K562 (cell line): ENCODE results near the gene WDCP. TPM values are rescaled to one million over a fixed set of nuclear protein-coding genes. Genes with fewer than 3 reads are reported as not detected.

ENCODE experiments used
- ARID1B ChIP-seq: fragments of 450-650 bp; IDR thresholded peaks from 2 replicates; pipeline ENCODE4 v1.6.1; 2016; ENCODE audit warnings: antibody characterized with exemption, mild to moderate bottlenecking, inconsistent platforms
- CEBPG ChIP-seq, 3 experiments: fragments of 200-800 bp in 1 of 3; sonication (Bioruptor generic) in 1 of 3; sonication (generic) in 1 of 3; formaldehyde crosslinking in 1 of 3; IDR thresholded peaks in 2 of 3; conservative IDR thresholded peaks in 1 of 3; 2 replicates each; pipeline versions ENCODE4 v1.6.1 to v1.8.0; 2016 to 2022; ENCODE audit warnings: missing compliant biosample characterization in 2 of 3, missing genetic modification characterization in 2 of 3, mild to moderate bottlenecking in 1 of 3, missing genetic modification reagents in 1 of 3
- HNRNPUL1 ChIP-seq: fragments of 200-400 bp; formaldehyde crosslinking; IDR thresholded peaks from 2 replicates; pipeline ENCODE4 v1.6.1; 2017; ENCODE audit warnings: low read length
- KAT7 ChIP-seq: sonication (generic); formaldehyde crosslinking; IDR thresholded peaks from 2 replicates; pipeline ENCODE4 v1.8.0; 2022; ENCODE audit warnings: missing genetic modification reagents, mild to moderate bottlenecking, borderline replicate concordance
- LARP7 ChIP-seq: fragments of 450-650 bp; IDR thresholded peaks from 2 replicates; pipeline ENCODE4 v1.6.1; 2016
- MYBL2 ChIP-seq, 2 experiments: fragments of 450-650 bp in 1 of 2; sonication (generic) in 1 of 2; formaldehyde crosslinking in 1 of 2; IDR thresholded peaks; 2 replicates each; pipeline versions ENCODE4 v1.6.1 to v1.8.1; 2017 to 2022; ENCODE audit warnings: borderline replicate concordance in 1 of 2, inconsistent platforms in 1 of 2, low read depth in 1 of 2, mild to moderate bottlenecking in 1 of 2, missing genetic modification reagents in 1 of 2, moderate library complexity in 1 of 2
- NFATC3 ChIP-seq: fragments of 450-650 bp; IDR thresholded peaks from 2 replicates; pipeline ENCODE4 v1.6.1; 2017; ENCODE audit warnings: mild to moderate bottlenecking
- PHB ChIP-seq: fragments of 250-450 bp; sonication (Bioruptor Pico); IDR thresholded peaks from 2 replicates; pipeline ENCODE4 v1.5.0; 2021
- RFX7 ChIP-seq: fragments of 250-450 bp; sonication (Bioruptor Pico); IDR thresholded peaks from 2 replicates; pipeline ENCODE4 v1.5.1; 2021; ENCODE audit warnings: mild to moderate bottlenecking
- RNF219 ChIP-seq: fragments of 250-450 bp; sonication (Bioruptor Pico); IDR thresholded peaks from 2 replicates; pipeline ENCODE4 v1.5.0; 2022; ENCODE audit warnings: mild to moderate bottlenecking
- SIX5 ChIP-seq, 2 experiments: IDR thresholded peaks; 2 replicates each; pipeline ENCODE4 v1.6.1; 2011; ENCODE audit warnings: low read length in 2 of 2, borderline replicate concordance in 1 of 2, low read depth in 1 of 2, mild to moderate bottlenecking in 1 of 2, moderate library complexity in 1 of 2; ENCODE audit not compliant: insufficient read depth in 1 of 2
- TAF1 ChIP-seq: IDR thresholded peaks from 2 replicates; pipeline ENCODE4 v1.6.1; 2011; ENCODE audit warnings: mild to moderate bottlenecking, low read length, moderate library complexity; ENCODE audit not compliant: insufficient read depth, control insufficient read depth, severe bottlenecking; ENCODE audit errors: extremely low read depth
- TSC22D4 ChIP-seq: fragments of 450-650 bp; IDR thresholded peaks from 2 replicates; pipeline ENCODE4 v1.6.1; 2016; ENCODE audit warnings: missing genetic modification characterization, missing biosample characterization, control low read depth
- ZNF263 ChIP-seq: sonication (generic); formaldehyde crosslinking; IDR thresholded peaks from 2 replicates; pipeline ENCODE4 v1.8.0; 2022; ENCODE audit warnings: mild to moderate bottlenecking, missing genetic modification reagents, borderline replicate concordance
- ZNF561 ChIP-seq: fragments of 450-650 bp; formaldehyde crosslinking; conservative IDR thresholded peaks from 2 replicates; pipeline ENCODE4 v1.4.0; 2020; ENCODE audit warnings: mild to moderate bottlenecking, moderate library complexity
- ZNF584 ChIP-seq: fragments of 200-800 bp; sonication (Bioruptor generic); IDR thresholded peaks from 2 replicates; pipeline ENCODE4 v1.6.1; 2016; ENCODE audit warnings: low read depth, mild to moderate bottlenecking, missing genetic modification characterization, missing compliant biosample characterization
- ZNF766 ChIP-seq: fragments of 200-800 bp; sonication (Bioruptor generic); conservative IDR thresholded peaks from 2 replicates; pipeline ENCODE4 v1.6.1; 2016; ENCODE audit warnings: missing genetic modification characterization, missing compliant biosample characterization
- polyA plus RNA-seq, 8 experiments: library from polyadenylated mRNA; depleted of rRNA in 4 of 8; stranded (reverse) in 5 of 8; unstranded in 3 of 8; fragments of >200 nt; fragmentation: Nextera tagmentation in 2 of 8; fragmentation: Illumina TruSeq in 1 of 8; extraction: Ambion mirVana in 2 of 8; extraction: Trizol in 1 of 8; gene quantifications; 2 replicates each; pipeline versions ENCODE4 v1.2.1 to v1.2.3, GENCODE V29; 2011 to 2014; ENCODE audit warnings: inconsistent platforms in 1 of 8, missing spikeins in 1 of 8
- total RNA-seq, 7 experiments: library from RNA; depleted of rRNA in 6 of 7; stranded (reverse); fragments of >200 nt in 6 of 7; fragmentation: Illumina TruSeq in 2 of 7; extraction: Trizol in 2 of 7; gene quantifications; 2 replicates each; pipeline versions ENCODE4 v1.2.1 to v1.2.3, GENCODE V29; 2011 to 2021; ENCODE audit warnings: low replicate concordance in 1 of 7
- TF ChIP-seq, protein P1 (sequence below): fragments of 250-450 bp; sonication (Bioruptor Pico); IDR thresholded peaks from 2 replicates; pipeline ENCODE4 v1.8.0; 2022; ENCODE audit warnings: moderate library complexity, mild to moderate bottlenecking, inconsistent platforms
- TF ChIP-seq, protein P2 (sequence below): fragments of 450-650 bp; IDR thresholded peaks from 2 replicates; pipeline ENCODE4 v1.6.1; 2018; ENCODE audit not compliant: partially characterized antibody

WDCP gene
- total and polyA plus RNA-seq, 9 of the 15 experiments (the other 6 are each of a cell fraction or from before 2014, with no cell fraction given): 10.1 to 41.4 (median 21.8) TPM

DNA sequence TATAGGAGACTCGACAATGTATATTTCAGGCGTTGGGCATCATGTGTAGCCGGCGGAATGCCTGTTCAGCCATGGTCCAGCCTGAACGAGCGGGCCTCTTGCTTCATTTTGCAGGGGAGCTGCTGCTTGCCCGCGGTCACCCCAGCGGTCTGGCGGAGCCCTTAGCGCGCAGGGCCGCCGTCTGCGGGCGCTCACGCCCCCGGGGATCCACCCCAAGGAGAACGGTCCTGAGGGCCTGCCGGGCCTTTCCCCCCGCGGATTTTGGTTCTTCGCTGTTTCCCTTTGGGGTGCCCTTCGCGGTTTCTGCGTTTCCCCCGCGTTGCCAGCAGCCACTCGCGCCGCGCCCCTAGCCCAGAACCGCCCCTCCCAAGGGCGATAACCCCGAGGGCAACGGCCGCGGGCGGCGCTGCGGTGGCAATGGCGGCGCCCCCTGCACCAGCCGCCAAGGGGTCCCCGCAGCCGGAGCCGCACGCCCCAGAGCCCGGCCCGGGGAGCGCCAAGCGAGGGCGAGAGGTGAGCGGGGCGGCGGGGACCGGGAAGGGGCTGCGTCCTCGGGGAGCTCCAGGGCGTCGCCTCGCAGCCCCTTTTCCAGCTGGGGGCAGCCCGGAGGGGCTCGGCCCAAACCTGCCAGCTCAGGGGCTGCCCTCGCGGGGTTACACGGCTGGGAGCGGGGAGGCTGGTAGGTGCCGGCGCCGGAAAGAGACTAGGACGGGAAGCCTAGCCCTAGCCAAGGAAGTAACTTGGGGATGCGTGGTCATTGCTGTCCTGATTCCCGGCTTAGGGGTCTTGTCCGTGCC, 37.3 kb downstream of the WDCP start, which contains the start of gene MFSD2B (continued):
- TF ChIP-seq, protein P1, sequence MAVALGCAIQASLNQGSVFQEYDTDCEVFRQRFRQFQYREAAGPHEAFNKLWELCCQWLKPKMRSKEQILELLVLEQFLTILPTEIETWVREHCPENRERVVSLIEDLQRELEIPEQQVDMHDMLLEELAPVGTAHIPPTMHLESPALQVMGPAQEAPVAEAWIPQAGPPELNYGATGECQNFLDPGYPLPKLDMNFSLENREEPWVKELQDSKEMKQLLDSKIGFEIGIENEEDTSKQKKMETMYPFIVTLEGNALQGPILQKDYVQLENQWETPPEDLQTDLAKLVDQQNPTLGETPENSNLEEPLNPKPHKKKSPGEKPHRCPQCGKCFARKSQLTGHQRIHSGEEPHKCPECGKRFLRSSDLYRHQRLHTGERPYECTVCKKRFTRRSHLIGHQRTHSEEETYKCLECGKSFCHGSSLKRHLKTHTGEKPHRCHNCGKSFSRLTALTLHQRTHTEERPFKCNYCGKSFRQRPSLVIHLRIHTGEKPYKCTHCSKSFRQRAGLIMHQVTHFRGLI (CRISPR knock-in tag): no peak
- peak; percentile 41; the same call in 1 of the 2 replicates for TF ChIP-seq CEBPG (CRISPR knock-in tag; IDR thresholded peaks at IDR 0.05)
- peak in 1 of 2 experiments; percentile 54; a peak in 1 of 4 replicates for TF ChIP-seq CEBPG (tag; conservative IDR thresholded peaks at IDR 0.05 in 1 of 2, IDR thresholded peaks at IDR 0.05 in 1 of 2)
- 0 out of 2 replicates have a peak, but pooled peaks have one; percentile 4 for TF ChIP-seq ZNF584 (CRISPR knock-in tag)
- TF ChIP-seq HNRNPUL1: no peak
- TF ChIP-seq KAT7 (CRISPR knock-in tag): peak; percentile 87; the same call in 1 of the 2 replicates
- no peak for TF ChIP-seq TSC22D4 (tag)
- no peak for TF ChIP-seq ZNF263
- TF ChIP-seq LARP7: no peak
- no peak for TF ChIP-seq ZNF561 (CRISPR knock-in tag)
- no peak for TF ChIP-seq NFATC3
- no peak for TF ChIP-seq RNF219 (CRISPR knock-in tag)
- TF ChIP-seq SIX5 (IDR thresholded peaks at IDR 0.05; ENCODE audit: borderline replicate concordance in 1 of 2, insufficient read depth in 1 of 2, low read depth in 1 of 2, low read length in 2 of 2): no peak
- TF ChIP-seq MYBL2 (IDR thresholded peaks at IDR 0.05; ENCODE audit: low read depth): no peak
- no peak for TF ChIP-seq MYBL2 (CRISPR knock-in tag; IDR thresholded peaks at IDR 0.05; ENCODE audit: borderline replicate concordance)
- peak; percentile 6; the same call in 1 of the 2 replicates for TF ChIP-seq ZNF766 (CRISPR knock-in tag)
- peak; percentile 59 for TF ChIP-seq TAF1
- 0 out of 2 replicates have a peak, but pooled peaks have one; percentile 13 for TF ChIP-seq PHB (CRISPR knock-in tag)
- TF ChIP-seq, protein P2, sequence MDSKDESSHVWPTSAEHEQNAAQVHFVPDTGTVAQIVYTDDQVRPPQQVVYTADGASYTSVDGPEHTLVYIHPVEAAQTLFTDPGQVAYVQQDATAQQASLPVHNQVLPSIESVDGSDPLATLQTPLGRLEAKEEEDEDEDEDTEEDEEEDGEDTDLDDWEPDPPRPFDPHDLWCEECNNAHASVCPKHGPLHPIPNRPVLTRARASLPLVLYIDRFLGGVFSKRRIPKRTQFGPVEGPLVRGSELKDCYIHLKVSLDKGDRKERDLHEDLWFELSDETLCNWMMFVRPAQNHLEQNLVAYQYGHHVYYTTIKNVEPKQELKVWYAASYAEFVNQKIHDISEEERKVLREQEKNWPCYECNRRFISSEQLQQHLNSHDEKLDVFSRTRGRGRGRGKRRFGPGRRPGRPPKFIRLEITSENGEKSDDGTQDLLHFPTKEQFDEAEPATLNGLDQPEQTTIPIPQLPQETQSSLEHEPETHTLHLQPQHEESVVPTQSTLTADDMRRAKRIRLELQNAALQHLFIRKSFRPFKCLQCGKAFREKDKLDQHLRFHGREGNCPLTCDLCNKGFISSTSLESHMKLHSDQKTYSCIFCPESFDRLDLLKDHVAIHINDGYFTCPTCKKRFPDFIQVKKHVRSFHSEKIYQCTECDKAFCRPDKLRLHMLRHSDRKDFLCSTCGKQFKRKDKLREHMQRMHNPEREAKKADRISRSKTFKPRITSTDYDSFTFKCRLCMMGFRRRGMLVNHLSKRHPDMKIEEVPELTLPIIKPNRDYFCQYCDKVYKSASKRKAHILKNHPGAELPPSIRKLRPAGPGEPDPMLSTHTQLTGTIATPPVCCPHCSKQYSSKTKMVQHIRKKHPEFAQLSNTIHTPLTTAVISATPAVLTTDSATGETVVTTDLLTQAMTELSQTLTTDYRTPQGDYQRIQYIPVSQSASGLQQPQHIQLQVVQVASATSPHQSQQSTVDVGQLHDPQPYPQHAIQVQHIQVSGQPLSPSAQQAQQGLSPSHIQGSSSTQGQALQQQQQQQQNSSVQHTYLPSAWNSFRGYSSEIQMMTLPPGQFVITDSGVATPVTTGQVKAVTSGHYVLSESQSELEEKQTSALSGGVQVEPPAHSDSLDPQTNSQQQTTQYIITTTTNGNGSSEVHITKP: peak; percentile 17
- TF ChIP-seq RFX7 (CRISPR knock-in tag): no peak
- TF ChIP-seq ARID1B: no peak
